CD14-positive monocyte (primary cell): ENCODE measurements around the gene NPFFR1. TPM values are rescaled to one million over a fixed set of nuclear protein-coding genes. Genes with fewer than 3 reads are reported as not detected.

Source experiments
- DNase-seq, 3 donors: peaks; one replicate each; pipeline ENCODE4 v3.0.0-alpha.2; 2011 to 2022
- H2AFZ ChIP-seq: 2 replicates; pipeline ENCODE4 v1.6.0; 2012; ENCODE audit warnings: mild to moderate bottlenecking, low read depth, low read length, inconsistent platforms; ENCODE audit not compliant: insufficient read depth, poor library complexity, severe bottlenecking
- H3K27ac ChIP-seq, 2 donors: 1 replicate in 1 of 2; 2 replicates in 1 of 2; pipeline ENCODE4 v1.5.1; 2012 to 2013; ENCODE audit warnings: low read length in 2 of 2, control low read depth in 1 of 2, inconsistent platforms in 1 of 2, low read depth in 1 of 2, mild to moderate bottlenecking in 1 of 2
- H3K27me3 ChIP-seq, 2 donors: one replicate each; pipeline versions ENCODE4 v1.6.0 to v1.6.1; 2011 to 2013; ENCODE audit warnings: low read length in 2 of 2; ENCODE audit not compliant: control insufficient read depth in 2 of 2, insufficient read depth in 2 of 2
- H3K36me3 ChIP-seq, 2 donors: replicated peaks in 1 of 2; 1 replicate in 1 of 2; 2 replicates in 1 of 2; pipeline versions ENCODE4 v1.5.1 to v1.6.1; 2012 to 2013; ENCODE audit warnings: low read length in 2 of 2, control low read depth in 1 of 2, inconsistent platforms in 1 of 2, mild to moderate bottlenecking in 1 of 2; ENCODE audit not compliant: insufficient read depth in 2 of 2, control insufficient read depth in 1 of 2
- H3K4me1 ChIP-seq, 2 donors: 1 replicate in 1 of 2; 2 replicates in 1 of 2; pipeline versions ENCODE4 v1.5.1 to v1.6.1; 2012 to 2013; ENCODE audit warnings: low read length in 2 of 2, control low read depth in 1 of 2, inconsistent platforms in 1 of 2, mild to moderate bottlenecking in 1 of 2, moderate library complexity in 1 of 2; ENCODE audit not compliant: insufficient read depth in 2 of 2, control insufficient read depth in 1 of 2
- H3K4me2 ChIP-seq: replicated peaks from 2 replicates; pipeline ENCODE3; 2012; ENCODE audit warnings: low read length, moderate library complexity, mild to moderate bottlenecking; ENCODE audit not compliant: poor library complexity, severe bottlenecking; ENCODE audit errors: extremely low read depth
- H3K4me3 ChIP-seq, 3 experiments: fragments of 200-600 bp in 1 of 3; sonication (generic) in 1 of 3; replicated peaks in 1 of 3; 1 replicate in 2 of 3; 2 replicates in 1 of 3; pipeline ENCODE4 v1.5.1; 2011 to 2013; ENCODE audit warnings: low read length in 3 of 3, mild to moderate bottlenecking in 3 of 3, control low read depth in 2 of 3, low read depth in 2 of 3, inconsistent platforms in 1 of 3, moderate library complexity in 1 of 3
- H3K79me2 ChIP-seq: 2 replicates; pipeline ENCODE4 v1.6.0; 2012; ENCODE audit warnings: mild to moderate bottlenecking, control low read depth, inconsistent platforms, low read length, moderate library complexity; ENCODE audit not compliant: insufficient read depth
- H3K9ac ChIP-seq: 2 replicates; pipeline ENCODE4 v1.6.0; 2017; ENCODE audit warnings: low read length, mild to moderate bottlenecking; ENCODE audit not compliant: insufficient read depth, poor library complexity, severe bottlenecking
- H3K9me3 ChIP-seq, 2 donors: replicated peaks in 1 of 2; 1 replicate in 1 of 2; 2 replicates in 1 of 2; pipeline versions ENCODE4 v1.5.1 to v1.6.1; 2012 to 2013; ENCODE audit warnings: low read length in 2 of 2, control low read depth in 1 of 2; ENCODE audit not compliant: control insufficient read depth in 1 of 2, insufficient read depth in 1 of 2
- H4K20me1 ChIP-seq: 2 replicates; pipeline ENCODE4 v1.6.0; 2012; ENCODE audit warnings: mild to moderate bottlenecking, low read length, control low read depth, moderate library complexity; ENCODE audit not compliant: insufficient read depth
- H3K27ac Mint-ChIP-seq, 7 donors: one replicate each; pipeline ENCODE4 v1.8.0; 2020; ENCODE audit warnings: mild to moderate bottlenecking in 7 of 7, mixed read lengths in 7 of 7, moderate library complexity in 6 of 7, inconsistent platforms in 2 of 7
- H3K27me3 Mint-ChIP-seq, 3 donors: one replicate each; pipeline ENCODE4 v1.8.0; 2021 to 2022; ENCODE audit warnings: low read depth in 3 of 3, mild to moderate bottlenecking in 3 of 3, mixed read lengths in 3 of 3, moderate library complexity in 3 of 3, inconsistent platforms in 1 of 3
- H3K36me3 Mint-ChIP-seq, 2 donors: one replicate each; pipeline ENCODE4 v1.8.0; 2020; ENCODE audit warnings: mixed read lengths in 2 of 2, inconsistent platforms in 1 of 2, mild to moderate bottlenecking in 1 of 2
- H3K4me1 Mint-ChIP-seq: one replicate; pipeline ENCODE4 v1.8.0; 2020; ENCODE audit warnings: mild to moderate bottlenecking, mixed read lengths
- H3K4me3 Mint-ChIP-seq, 2 donors: one replicate each; pipeline ENCODE4 v1.8.0; 2020; ENCODE audit warnings: mild to moderate bottlenecking in 2 of 2, mixed read lengths in 2 of 2, moderate library complexity in 1 of 2
- H3K9me3 Mint-ChIP-seq, 7 donors: one replicate each; pipeline ENCODE4 v1.8.0; 2020 to 2022; ENCODE audit warnings: mixed read lengths in 7 of 7, mild to moderate bottlenecking in 6 of 7, moderate library complexity in 6 of 7, inconsistent platforms in 2 of 7
- WGBS: methylation state at CpG from one replicate; pipeline ENCODE4 v1.1.5; 2013; ENCODE audit warnings: missing lambda C conversion rate; ENCODE audit not compliant: insufficient coverage; 5-methylcytosine and 5-hydroxymethylcytosine counted together
- intact Hi-C, 2 donors: fragments of 100-400 bp; cut with micrococcal nuclease; formaldehyde crosslinking; loops; one replicate each; pipeline versions ENCODE4 v1.15.0 to v1.15.1; 2023
- polyA minus RNA-seq: library from RNA; depleted of rRNA, polyadenylated mRNA; stranded (reverse); fragments of >200 nt; gene quantifications from 2 replicates; pipeline ENCODE4 v1.2.3, GENCODE V29; 2012
- polyA plus RNA-seq, 3 donors: library from polyadenylated mRNA; depleted of rRNA in 1 of 3; unstranded in 2 of 3; stranded (reverse) in 1 of 3; fragments of 300-500 nt in 2 of 3; fragments of >200 nt in 1 of 3; fragmentation: Illumina TruSeq in 2 of 3; gene quantifications; 1 replicate in 2 of 3; 2 replicates in 1 of 3; pipeline ENCODE4 v1.2.3, GENCODE V29; 2012 to 2021
- total RNA-seq, 12 experiments: library from RNA in 1 of 12; stranded (reverse) in 1 of 12; fragments of 120-200 nt in 1 of 12; gene quantifications; one replicate each; pipeline ENCODE4 v1.2.4 and lab custom pipeline; 2013 to 2026; ENCODE audit warnings: mixed read lengths in 6 of 12, inconsistent platforms in 1 of 12
- TF ChIP-seq, protein P1 (sequence below): fragments of 200-600 bp; IDR thresholded peaks from one replicate; pipeline ENCODE4 v1.8.0; 2022; ENCODE audit warnings: antibody characterized with exemption, mild to moderate bottlenecking

NPFFR1 gene, protein sequence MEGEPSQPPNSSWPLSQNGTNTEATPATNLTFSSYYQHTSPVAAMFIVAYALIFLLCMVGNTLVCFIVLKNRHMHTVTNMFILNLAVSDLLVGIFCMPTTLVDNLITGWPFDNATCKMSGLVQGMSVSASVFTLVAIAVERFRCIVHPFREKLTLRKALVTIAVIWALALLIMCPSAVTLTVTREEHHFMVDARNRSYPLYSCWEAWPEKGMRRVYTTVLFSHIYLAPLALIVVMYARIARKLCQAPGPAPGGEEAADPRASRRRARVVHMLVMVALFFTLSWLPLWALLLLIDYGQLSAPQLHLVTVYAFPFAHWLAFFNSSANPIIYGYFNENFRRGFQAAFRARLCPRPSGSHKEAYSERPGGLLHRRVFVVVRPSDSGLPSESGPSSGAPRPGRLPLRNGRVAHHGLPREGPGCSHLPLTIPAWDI
- total RNA-seq (2013): 0.06 TPM
- polyA plus RNA-seq (under 1 TPM in 1 of 3 donors, not detected in 2; 0.03 TPM), polyA minus RNA-seq (0.32 and 0.42 TPM in 2 replicates), total RNA-seq (lab: John Stamatoyannopoulos, UW) (0 to 2.1 (median 0.21) reads per million in 11 experiments)

- intact Hi-C loops: no loop called here
- peak within 1 kb of the TSS in 1 of 7 donors; percentile 28 for H3K27ac Mint-ChIP-seq
- H3K27me3 Mint-ChIP-seq: peaks cover 26 to 30% (median 30%) of the 10 kb centered on the region in 3 donors
Measured at GRCh38 chr10:70283445-70284399, at the start of gene NPFFR1. Gene NPFFR1 (minus strand): TSS chr10:70284004. CDS start chr10:70283676, 328 bp downstream.

More at GRCh38 chr10:70283445-70284399, at the start of gene NPFFR1:
- peaks cover 47 to 63% of the 10 kb centered on the region in 2 donors for H3K4me1 ChIP-seq
- Mint-ChIP-seq H3K4me1 (peaks cover 66% of the 10 kb centered on the region), H3K36me3 (peaks cover 5 to 9% of the 10 kb centered on the region in 2 donors), H3K4me3 (peak within 1 kb of the TSS; percentile 44 to 81), H3K9me3 (peaks cover 3 to 14% (median 4%) of the 10 kb centered on the region in 7 donors)
- peak within 1 kb of the TSS; percentile 66 for H2AFZ ChIP-seq
- no peaks in the 10 kb centered on the region for H3K79me2 ChIP-seq
- H3K4me2 ChIP-seq: peak within 1 kb of the TSS; percentile 51
- no peaks in the 10 kb centered on the region for H3K36me3 ChIP-seq
- 7% methylated on average over 52 of the region's 63 CpGs for WGBS
- no peak within 1 kb of the TSS for H3K9ac ChIP-seq
- H3K4me3 ChIP-seq: peak within 1 kb of the TSS in 1 of 3 experiments; percentile 50
- peaks cover 0 to 5% of the 10 kb centered on the region in 2 donors for H3K9me3 ChIP-seq
- peaks cover 23 to 24% of the 10 kb centered on the region in 2 donors for H3K27me3 ChIP-seq
- no peak for DNase-seq
- no peaks in the 10 kb centered on the region for H4K20me1 ChIP-seq
- H3K27ac ChIP-seq: no peak within 1 kb of the TSS
- TF ChIP-seq, protein P1, sequence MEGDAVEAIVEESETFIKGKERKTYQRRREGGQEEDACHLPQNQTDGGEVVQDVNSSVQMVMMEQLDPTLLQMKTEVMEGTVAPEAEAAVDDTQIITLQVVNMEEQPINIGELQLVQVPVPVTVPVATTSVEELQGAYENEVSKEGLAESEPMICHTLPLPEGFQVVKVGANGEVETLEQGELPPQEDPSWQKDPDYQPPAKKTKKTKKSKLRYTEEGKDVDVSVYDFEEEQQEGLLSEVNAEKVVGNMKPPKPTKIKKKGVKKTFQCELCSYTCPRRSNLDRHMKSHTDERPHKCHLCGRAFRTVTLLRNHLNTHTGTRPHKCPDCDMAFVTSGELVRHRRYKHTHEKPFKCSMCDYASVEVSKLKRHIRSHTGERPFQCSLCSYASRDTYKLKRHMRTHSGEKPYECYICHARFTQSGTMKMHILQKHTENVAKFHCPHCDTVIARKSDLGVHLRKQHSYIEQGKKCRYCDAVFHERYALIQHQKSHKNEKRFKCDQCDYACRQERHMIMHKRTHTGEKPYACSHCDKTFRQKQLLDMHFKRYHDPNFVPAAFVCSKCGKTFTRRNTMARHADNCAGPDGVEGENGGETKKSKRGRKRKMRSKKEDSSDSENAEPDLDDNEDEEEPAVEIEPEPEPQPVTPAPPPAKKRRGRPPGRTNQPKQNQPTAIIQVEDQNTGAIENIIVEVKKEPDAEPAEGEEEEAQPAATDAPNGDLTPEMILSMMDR: no peak
